22Rv1 (cell line): ENCODE results near the gene FOXO3.
"Not testable (repeated sequence)": the region's sequence is repeated elsewhere in the genome, so short reads cannot be mapped to it uniquely, and the experiment has no call there.

ENCODE experiments used
- ZFX ChIP-seq: fragments of 450-650 bp; IDR thresholded peaks from 2 replicates; pipeline ENCODE4 v1.6.1; 2017; ENCODE audit warnings: antibody characterized with exemption, borderline replicate concordance
- TF ChIP-seq, protein P1 (sequence below): fragments of 450-650 bp; IDR thresholded peaks from 2 replicates; pipeline ENCODE4 v1.5.1; 2017; ENCODE audit warnings: mild to moderate bottlenecking

DNA sequence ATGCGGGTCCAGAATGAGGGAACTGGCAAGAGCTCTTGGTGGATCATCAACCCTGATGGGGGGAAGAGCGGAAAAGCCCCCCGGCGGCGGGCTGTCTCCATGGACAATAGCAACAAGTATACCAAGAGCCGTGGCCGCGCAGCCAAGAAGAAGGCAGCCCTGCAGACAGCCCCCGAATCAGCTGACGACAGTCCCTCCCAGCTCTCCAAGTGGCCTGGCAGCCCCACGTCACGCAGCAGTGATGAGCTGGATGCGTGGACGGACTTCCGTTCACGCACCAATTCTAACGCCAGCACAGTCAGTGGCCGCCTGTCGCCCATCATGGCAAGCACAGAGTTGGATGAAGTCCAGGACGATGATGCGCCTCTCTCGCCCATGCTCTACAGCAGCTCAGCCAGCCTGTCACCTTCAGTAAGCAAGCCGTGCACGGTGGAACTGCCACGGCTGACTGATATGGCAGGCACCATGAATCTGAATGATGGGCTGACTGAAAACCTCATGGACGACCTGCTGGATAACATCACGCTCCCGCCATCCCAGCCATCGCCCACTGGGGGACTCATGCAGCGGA, 102.9 kb downstream of the FOXO3 start:
- TF ChIP-seq, protein P1, sequence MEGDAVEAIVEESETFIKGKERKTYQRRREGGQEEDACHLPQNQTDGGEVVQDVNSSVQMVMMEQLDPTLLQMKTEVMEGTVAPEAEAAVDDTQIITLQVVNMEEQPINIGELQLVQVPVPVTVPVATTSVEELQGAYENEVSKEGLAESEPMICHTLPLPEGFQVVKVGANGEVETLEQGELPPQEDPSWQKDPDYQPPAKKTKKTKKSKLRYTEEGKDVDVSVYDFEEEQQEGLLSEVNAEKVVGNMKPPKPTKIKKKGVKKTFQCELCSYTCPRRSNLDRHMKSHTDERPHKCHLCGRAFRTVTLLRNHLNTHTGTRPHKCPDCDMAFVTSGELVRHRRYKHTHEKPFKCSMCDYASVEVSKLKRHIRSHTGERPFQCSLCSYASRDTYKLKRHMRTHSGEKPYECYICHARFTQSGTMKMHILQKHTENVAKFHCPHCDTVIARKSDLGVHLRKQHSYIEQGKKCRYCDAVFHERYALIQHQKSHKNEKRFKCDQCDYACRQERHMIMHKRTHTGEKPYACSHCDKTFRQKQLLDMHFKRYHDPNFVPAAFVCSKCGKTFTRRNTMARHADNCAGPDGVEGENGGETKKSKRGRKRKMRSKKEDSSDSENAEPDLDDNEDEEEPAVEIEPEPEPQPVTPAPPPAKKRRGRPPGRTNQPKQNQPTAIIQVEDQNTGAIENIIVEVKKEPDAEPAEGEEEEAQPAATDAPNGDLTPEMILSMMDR = not testable (repeated sequence)
- TF ChIP-seq ZFX = not testable (repeated sequence)
